MM.1S (cell line): Measurements from ENCODE around the gene RASAL2.

Experiments used
- DNase-seq: peaks from one replicate; pipeline ENCODE4 v3.0.0-alpha.2; 2015
- H2AFZ ChIP-seq: fragments of 300-600 bp; sonication (generic); 2 replicates; pipeline ENCODE4 v1.6.0; 2016; ENCODE audit warnings: antibody characterized with exemption, low read length
- H3F3A ChIP-seq: fragments of 300-600 bp; sonication (generic); 2 replicates; pipeline ENCODE4 v1.6.1; 2016; ENCODE audit warnings: mild to moderate bottlenecking, antibody characterized with exemption, low read length, moderate library complexity, mixed read lengths; ENCODE audit not compliant: insufficient read depth
- H3K27ac ChIP-seq: fragments of 300-600 bp; sonication (generic); 2 replicates; pipeline ENCODE4 v1.5.1; 2016; ENCODE audit warnings: mild to moderate bottlenecking, low read length
- H3K27me3 ChIP-seq: fragments of 300-600 bp; sonication (generic); replicated peaks from 2 replicates; pipeline ENCODE4 v1.6.0; 2016; ENCODE audit warnings: low read length; ENCODE audit not compliant: insufficient read depth
- H3K36me3 ChIP-seq: fragments of 300-600 bp; sonication (generic); replicated peaks from 2 replicates; pipeline ENCODE4 v1.6.1; 2016; ENCODE audit warnings: mild to moderate bottlenecking, low read length, mixed read lengths; ENCODE audit not compliant: insufficient read depth
- H3K4me1 ChIP-seq: fragments of 300-600 bp; sonication (generic); 2 replicates; pipeline ENCODE4 v1.6.1; 2016; ENCODE audit warnings: low read length, mixed read lengths
- H3K4me2 ChIP-seq: fragments of 300-600 bp; sonication (generic); 2 replicates; pipeline ENCODE4 v1.6.0; 2016; ENCODE audit warnings: low read depth, low read length
- H3K4me3 ChIP-seq: fragments of 300-600 bp; sonication (generic); 2 replicates; pipeline ENCODE4 v1.5.1; 2016; ENCODE audit warnings: low read length, mixed read lengths
- H3K79me2 ChIP-seq: fragments of 300-600 bp; sonication (generic); 2 replicates; pipeline ENCODE4 v1.6.1; 2016; ENCODE audit warnings: mixed run types, low read length, mixed read lengths
- H3K9ac ChIP-seq: fragments of 300-600 bp; sonication (generic); 2 replicates; pipeline ENCODE4 v1.6.1; 2016; ENCODE audit warnings: low read length, mixed read lengths
- H3K9me2 ChIP-seq: fragments of 300-600 bp; sonication (generic); replicated peaks from 2 replicates; pipeline ENCODE4 v1.6.1; 2016; ENCODE audit warnings: mild to moderate bottlenecking, low read length, mixed read lengths; ENCODE audit not compliant: insufficient read depth
- H3K9me3 ChIP-seq: fragments of 300-600 bp; sonication (generic); replicated peaks from 2 replicates; pipeline ENCODE4 v1.6.1; 2016; ENCODE audit warnings: mild to moderate bottlenecking, low read length, mixed read lengths; ENCODE audit not compliant: insufficient read depth
- H4K20me1 ChIP-seq: fragments of 300-600 bp; sonication (generic); 2 replicates; pipeline ENCODE4 v1.6.1; 2016; ENCODE audit warnings: mild to moderate bottlenecking, low read length, moderate library complexity, mixed read lengths; ENCODE audit not compliant: insufficient read depth
- CTCF ChIP-seq: fragments of 300-600 bp; sonication (generic); IDR thresholded peaks from 2 replicates; pipeline ENCODE4 v1.5.1; 2016; ENCODE audit warnings: antibody characterized with exemption, low read length, mixed read lengths
- EZH2 ChIP-seq: fragments of 300-600 bp; sonication (generic); optimal IDR thresholded peaks from 2 replicates; pipeline ENCODE3; 2017; ENCODE audit warnings: low read depth, mild to moderate bottlenecking, antibody characterized with exemption, low read length, mixed read lengths
- EZH2phosphoT487 ChIP-seq: fragments of 300-600 bp; sonication (generic); IDR thresholded peaks from 2 replicates; pipeline ENCODE4 v1.6.1; 2018; ENCODE audit warnings: antibody characterized with exemption, low read length

Gene RASAL2

GRCh38 chr1:178121883-178122282 is 28.0 kb downstream of the RASAL2 start:
- Histone ChIP-seq H3K79me2 (no peaks in the 10 kb centered on the region), H3K9me3 (no peaks in the 10 kb centered on the region), H2AFZ (no peak overlapping the region), H3K4me2 (no peak overlapping the region), H4K20me1 (no peaks in the 10 kb centered on the region), H3K4me1 (no peaks in the 10 kb centered on the region), H3K36me3 (no peaks in the 10 kb centered on the region), H3K9ac (no peak overlapping the region), H3K9me2 (no peaks in the 10 kb centered on the region), H3K27ac (no peak overlapping the region), H3F3A (no peaks in the 10 kb centered on the region), H3K4me3 (no peak overlapping the region), H3K27me3 (no peaks in the 10 kb centered on the region)
- no peak for DNase-seq
- TF ChIP-seq CTCF (no peak), EZH2phosphoT487 (no peak), EZH2 (no peak)

- no peaks in the 10 kb centered on the region for H3K36me3 ChIP-seq
- H2AFZ ChIP-seq = no peak overlapping the region
- H3K27ac ChIP-seq = no peak overlapping the region
- H3K9ac ChIP-seq = no peak overlapping the region
- H3K9me2 ChIP-seq = no peaks in the 10 kb centered on the region
- no peak overlapping the region for H3K4me3 ChIP-seq
- no peaks in the 10 kb centered on the region for H4K20me1 ChIP-seq
- H3K4me2 ChIP-seq = no peak overlapping the region
- no peaks in the 10 kb centered on the region for H3K27me3 ChIP-seq
- H3K9me3 ChIP-seq = no peaks in the 10 kb centered on the region
- TF ChIP-seq EZH2phosphoT487 = no peak
- TF ChIP-seq EZH2 = no peak
- no peak for TF ChIP-seq CTCF
- no peaks in the 10 kb centered on the region for H3K79me2 ChIP-seq
- H3F3A ChIP-seq = no peaks in the 10 kb centered on the region
- no peaks in the 10 kb centered on the region for H3K4me1 ChIP-seq
- no peak for DNase-seq
Measured at GRCh38 chr1:178122283-178122682, 28.4 kb downstream of the RASAL2 start.

- H2AFZ ChIP-seq = no peak overlapping the region
- DNase-seq = no peak
- H3K9me2 ChIP-seq = no peaks in the 10 kb centered on the region
- no peaks in the 10 kb centered on the region for H4K20me1 ChIP-seq
- H3K9ac ChIP-seq = no peak overlapping the region
- TF ChIP-seq EZH2 (no peak), EZH2phosphoT487 (no peak), CTCF (no peak)
- H3K4me3 ChIP-seq = no peak overlapping the region
- no peaks in the 10 kb centered on the region for H3F3A ChIP-seq
- H3K9me3 ChIP-seq = no peaks in the 10 kb centered on the region
- no peaks in the 10 kb centered on the region for H3K27me3 ChIP-seq
- no peaks in the 10 kb centered on the region for H3K79me2 ChIP-seq
- no peak overlapping the region for H3K4me2 ChIP-seq
- H3K27ac ChIP-seq = no peak overlapping the region
- no peaks in the 10 kb centered on the region for H3K4me1 ChIP-seq
- no peaks in the 10 kb centered on the region for H3K36me3 ChIP-seq
Measured at GRCh38 chr1:178124115-178124514, 30.2 kb downstream of the RASAL2 start.
